GM12874 (cell line): Measurements from ENCODE around the gene TRAPPC2.
A peak's percentile ranks its signal among the peaks of the same experiment; 100 is the strongest.

ENCODE experiments used
- TF ChIP-seq, protein P1 (sequence below): IDR thresholded peaks from 2 replicates; pipeline ENCODE4 v1.5.1; 2011; ENCODE audit warnings: low read depth, mild to moderate bottlenecking, control low read depth, low read length, moderate library complexity; ENCODE audit not compliant: insufficient read depth

TRAPPC2 gene

GRCh38 chrX:13747836-13748235 is 13.4 kb upstream of the TRAPPC2 start:
- TF ChIP-seq, protein P1, sequence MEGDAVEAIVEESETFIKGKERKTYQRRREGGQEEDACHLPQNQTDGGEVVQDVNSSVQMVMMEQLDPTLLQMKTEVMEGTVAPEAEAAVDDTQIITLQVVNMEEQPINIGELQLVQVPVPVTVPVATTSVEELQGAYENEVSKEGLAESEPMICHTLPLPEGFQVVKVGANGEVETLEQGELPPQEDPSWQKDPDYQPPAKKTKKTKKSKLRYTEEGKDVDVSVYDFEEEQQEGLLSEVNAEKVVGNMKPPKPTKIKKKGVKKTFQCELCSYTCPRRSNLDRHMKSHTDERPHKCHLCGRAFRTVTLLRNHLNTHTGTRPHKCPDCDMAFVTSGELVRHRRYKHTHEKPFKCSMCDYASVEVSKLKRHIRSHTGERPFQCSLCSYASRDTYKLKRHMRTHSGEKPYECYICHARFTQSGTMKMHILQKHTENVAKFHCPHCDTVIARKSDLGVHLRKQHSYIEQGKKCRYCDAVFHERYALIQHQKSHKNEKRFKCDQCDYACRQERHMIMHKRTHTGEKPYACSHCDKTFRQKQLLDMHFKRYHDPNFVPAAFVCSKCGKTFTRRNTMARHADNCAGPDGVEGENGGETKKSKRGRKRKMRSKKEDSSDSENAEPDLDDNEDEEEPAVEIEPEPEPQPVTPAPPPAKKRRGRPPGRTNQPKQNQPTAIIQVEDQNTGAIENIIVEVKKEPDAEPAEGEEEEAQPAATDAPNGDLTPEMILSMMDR = peak; percentile 36

- TF ChIP-seq, protein P1 = no peak
These were observed 8.2 kb upstream of the TRAPPC2 start for GRCh38 chrX:13742397-13743176.

DNA sequence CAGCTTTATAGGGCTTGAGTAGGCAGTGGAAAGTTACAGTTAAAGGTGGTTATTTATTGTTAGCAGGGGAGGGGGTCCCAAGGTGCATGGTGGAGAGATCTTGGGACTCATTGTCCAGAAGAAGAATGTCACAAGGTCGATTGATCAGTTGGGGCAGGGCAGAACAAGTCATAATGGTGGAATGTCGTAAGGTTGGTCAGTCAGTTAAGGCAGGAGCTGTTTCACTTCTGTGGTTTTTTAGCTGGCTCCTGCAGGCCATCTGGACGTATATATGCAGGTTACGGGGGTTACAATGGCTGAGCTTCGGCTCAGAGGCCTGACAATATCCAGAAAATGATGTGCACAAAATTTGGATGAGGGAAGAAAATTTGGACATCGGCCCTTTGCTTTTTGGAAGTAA is 7.3 kb upstream of the TRAPPC2 start:
- TF ChIP-seq, protein P1 = no peak

DNA sequence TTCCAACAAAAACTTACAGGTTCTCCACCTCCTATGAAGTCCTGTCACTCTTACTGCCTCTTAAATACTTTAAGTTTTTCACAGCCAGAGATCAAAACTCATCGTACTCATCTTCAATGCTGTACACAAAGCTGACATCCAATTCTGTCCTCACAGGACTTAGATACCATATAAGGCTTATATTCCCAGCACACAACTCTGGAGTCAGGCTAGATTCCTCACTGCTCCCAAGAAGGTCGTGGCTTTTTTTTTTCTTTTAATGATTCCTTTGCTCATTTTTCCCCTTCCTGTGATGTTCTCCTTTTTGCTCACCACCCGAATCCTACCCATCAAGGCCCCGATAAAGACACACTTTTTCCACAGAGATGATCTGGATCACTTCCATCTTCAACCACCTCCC is 914 bp downstream of the TRAPPC2 start:
- TF ChIP-seq, protein P1 = no peak

DNA sequence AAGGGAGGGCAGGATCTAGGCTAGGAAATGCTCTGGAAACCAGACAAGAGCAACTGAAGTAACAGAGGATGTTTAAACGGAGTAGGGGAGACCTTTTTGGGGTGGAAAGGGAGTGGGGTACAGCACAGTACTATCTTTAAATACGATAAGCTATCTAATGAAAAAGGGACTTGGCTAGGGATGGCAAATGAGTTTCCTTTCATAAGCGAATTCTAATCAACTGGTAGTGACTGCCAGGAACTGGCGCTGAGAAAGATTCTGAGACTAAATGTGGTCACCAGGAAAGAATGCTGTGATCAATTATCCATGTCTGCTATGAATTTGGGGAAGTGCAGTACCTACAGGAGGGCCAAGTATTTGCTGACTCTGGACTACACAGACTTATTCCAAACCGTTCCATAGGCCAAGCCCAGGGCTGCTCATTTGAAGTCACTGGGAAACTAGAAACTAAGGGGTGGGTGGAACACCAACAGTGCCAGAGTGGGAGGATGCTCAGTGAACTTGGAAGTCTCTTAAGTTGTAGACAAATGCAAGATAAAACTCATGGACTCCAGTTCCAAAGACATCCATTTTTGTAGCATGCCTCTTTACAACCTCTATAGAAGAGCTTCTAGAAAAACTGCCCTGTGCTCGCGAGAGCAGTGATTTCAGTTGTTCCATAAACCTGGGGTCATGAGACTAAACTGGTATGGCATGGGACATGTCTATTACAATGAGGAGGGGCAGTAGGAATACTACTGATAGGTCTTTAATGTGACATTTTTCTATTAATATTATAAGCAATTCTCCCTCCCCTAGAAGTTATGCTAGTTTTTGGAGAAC is 2.0 kb downstream of the TRAPPC2 start:
- TF ChIP-seq, protein P1 = no peak

DNA sequence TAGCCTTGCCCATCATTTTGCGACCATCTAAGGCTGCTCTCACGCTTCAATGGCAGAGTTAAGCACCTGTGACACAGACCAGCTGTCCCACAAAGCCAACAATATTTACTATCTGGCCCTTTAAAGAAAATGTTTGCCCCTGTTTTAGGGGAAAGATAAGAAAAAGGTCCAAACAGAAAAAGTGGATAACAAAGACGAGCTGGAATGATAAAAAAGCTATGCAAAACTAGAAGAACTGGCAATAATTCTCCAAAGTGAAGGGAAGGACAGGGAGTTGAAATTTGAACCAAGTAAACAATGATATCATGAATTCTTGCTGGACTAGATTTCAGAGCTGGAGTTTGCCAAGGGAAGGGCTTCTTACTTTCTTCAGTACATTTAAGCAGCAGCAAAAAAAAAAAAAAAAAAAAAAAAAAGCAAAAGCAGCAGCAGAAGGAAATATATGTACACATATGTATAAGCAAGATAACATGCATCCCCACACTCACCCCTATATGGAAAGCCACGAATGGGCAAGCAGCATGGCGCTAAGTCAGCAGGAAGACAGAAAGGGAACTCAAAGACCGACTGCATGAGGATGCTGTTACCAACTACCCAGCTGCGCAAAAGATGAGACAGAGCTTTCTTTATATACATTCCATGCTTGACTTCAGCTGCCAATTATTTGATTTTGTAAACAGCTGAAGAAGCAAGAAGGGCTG is 12.5 kb downstream of the TRAPPC2 start:
- TF ChIP-seq, protein P1 = no peak

DNA sequence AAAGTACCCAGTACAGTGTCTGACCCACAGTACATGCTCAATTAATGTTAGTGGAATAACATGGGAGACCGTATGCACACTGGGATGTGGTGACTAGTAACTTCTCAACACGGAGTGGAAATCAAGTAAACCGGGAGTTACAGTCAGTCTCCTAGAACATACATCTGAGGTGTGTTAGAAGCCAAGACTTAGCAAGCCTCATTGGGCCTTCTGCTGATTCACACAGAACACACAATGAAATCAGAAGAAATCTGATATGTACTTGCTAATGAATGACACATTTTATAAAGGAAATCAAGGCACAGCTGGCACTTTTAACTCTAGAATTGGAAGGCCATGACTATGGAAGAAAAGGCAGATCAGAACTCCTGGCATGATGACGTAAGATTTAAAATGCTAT is 13.0 kb downstream of the TRAPPC2 start:
- TF ChIP-seq, protein P1 = no peak
